Karpas-422 (cell line): ENCODE data around the gene LACTBL1. TPM values are rescaled to one million over a fixed set of nuclear protein-coding genes. Genes with fewer than 3 reads are reported as not detected.

ENCODE experiments used
- DNase-seq: peaks from one replicate; pipeline ENCODE4 v3.0.0-alpha.2; 2015
- H2AFZ ChIP-seq: fragments of 200-600 bp; sonication (generic); 2 replicates; pipeline ENCODE4 v1.6.1; 2014; ENCODE audit warnings: antibody characterized with exemption, low read length, mixed read lengths
- H3K27ac ChIP-seq: fragments of 200-600 bp; sonication (generic); 2 replicates; pipeline ENCODE4 v1.5.1; 2014; ENCODE audit warnings: mild to moderate bottlenecking, low read length, moderate library complexity
- H3K27me3 ChIP-seq: fragments of 200-600 bp; sonication (generic); 2 replicates; pipeline ENCODE4 v1.6.1; 2014; ENCODE audit warnings: low read length, mixed read lengths
- H3K36me3 ChIP-seq: fragments of 200-600 bp; sonication (generic); 2 replicates; pipeline ENCODE4 v1.6.1; 2014; ENCODE audit warnings: low read length, mixed read lengths; ENCODE audit not compliant: insufficient read depth
- H3K4me1 ChIP-seq: fragments of 200-600 bp; sonication (generic); 2 replicates; pipeline ENCODE4 v1.6.1; 2014; ENCODE audit warnings: mild to moderate bottlenecking, low read length, mixed read lengths
- H3K4me2 ChIP-seq: fragments of 200-600 bp; sonication (generic); 2 replicates; pipeline ENCODE4 v1.6.1; 2014; ENCODE audit warnings: low read length, low read depth, mild to moderate bottlenecking; ENCODE audit not compliant: poor library complexity, severe bottlenecking
- H3K4me3 ChIP-seq: fragments of 200-600 bp; sonication (generic); 2 replicates; pipeline ENCODE4 v1.5.1; 2014; ENCODE audit warnings: mild to moderate bottlenecking, antibody characterized with exemption, low read length, mixed read lengths
- H3K79me2 ChIP-seq: fragments of 200-600 bp; sonication (generic); 2 replicates; pipeline ENCODE4 v1.6.1; 2014; ENCODE audit warnings: mild to moderate bottlenecking, low read length, mixed read lengths
- H3K9ac ChIP-seq: fragments of 200-600 bp; sonication (generic); 2 replicates; pipeline ENCODE4 v1.6.0; 2014; ENCODE audit warnings: low read length
- H3K9me2 ChIP-seq: fragments of 200-600 bp; sonication (generic), shearing (Covaris generic); replicated peaks from 2 replicates; pipeline ENCODE4 v1.6.0; 2014; ENCODE audit warnings: mild to moderate bottlenecking, low read length, moderate library complexity; ENCODE audit not compliant: insufficient read depth
- H3K9me3 ChIP-seq: fragments of 300-700, 200-600 bp; sonication (generic); 2 replicates; pipeline ENCODE4 v1.6.1; 2014; ENCODE audit warnings: low read length, mixed read lengths
- H4K20me1 ChIP-seq: fragments of 200-600 bp; sonication (generic); 2 replicates; pipeline ENCODE4 v1.6.1; 2014; ENCODE audit warnings: mild to moderate bottlenecking, antibody characterized with exemption, low read length, low read depth; ENCODE audit not compliant: insufficient read depth
- total RNA-seq: library from RNA; depleted of rRNA; stranded (reverse); fragments of >200 nt; shearing (Covaris generic); gene quantifications from 2 replicates; pipeline ENCODE4 v1.2.3, GENCODE V29; 2014; ENCODE audit warnings: low replicate concordance

Gene LACTBL1
- total RNA-seq, 1 experiment from 2014 or later = not detected

DNA sequence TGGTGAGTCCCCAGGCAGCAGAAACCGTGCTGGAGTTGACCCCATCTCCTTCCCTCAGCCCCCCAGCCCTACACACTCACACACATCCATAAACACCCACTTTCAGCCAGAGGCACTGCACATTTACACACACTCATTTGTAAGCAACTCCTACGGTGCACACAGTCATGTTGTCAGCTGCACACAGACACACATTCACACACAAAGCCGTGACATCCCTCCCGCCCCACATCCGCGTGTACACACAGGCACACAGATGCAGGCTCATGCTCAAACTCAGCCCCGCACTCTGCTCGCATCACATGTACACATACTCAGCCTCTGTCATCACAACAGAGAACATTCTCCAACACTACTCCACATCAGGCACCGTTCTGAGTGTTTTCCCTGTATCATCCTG, 47.6 kb downstream of the LACTBL1 start:
- Histone ChIP-seq H3K9me2 (no peaks in the 10 kb centered on the region), H3K27me3 (no peaks in the 10 kb centered on the region), H3K9ac (no peak overlapping the region), H3K79me2 (no peaks in the 10 kb centered on the region), H3K27ac (no peak overlapping the region), H4K20me1 (no peaks in the 10 kb centered on the region), H3K4me3 (no peak overlapping the region), H3K4me1 (no peaks in the 10 kb centered on the region), H3K4me2 (no peak overlapping the region), H3K36me3 (no peaks in the 10 kb centered on the region), H3K9me3 (no peaks in the 10 kb centered on the region), H2AFZ (no peak overlapping the region)
- DNase-seq = no peak

DNA sequence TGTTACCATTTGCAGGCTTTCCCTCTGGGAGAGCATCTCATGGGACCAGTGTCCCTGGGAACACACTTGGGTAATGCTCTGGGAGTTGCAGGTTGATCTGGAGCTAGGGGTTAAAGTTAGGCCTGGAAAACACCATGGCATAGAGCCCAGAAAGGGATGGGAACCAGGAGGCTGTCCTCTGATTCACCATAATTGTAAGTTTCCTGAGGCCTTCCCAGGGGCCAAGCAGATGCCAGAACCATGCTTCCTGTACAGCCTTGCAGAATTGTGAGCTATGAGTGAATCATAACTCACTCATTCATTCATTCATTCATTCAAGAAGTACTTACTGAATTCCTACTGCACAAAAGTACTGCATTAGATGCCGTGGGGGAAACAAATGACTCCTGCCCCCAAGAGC, 50.0 kb downstream of the LACTBL1 start:
- DNase-seq = no peak
- H3K4me1 ChIP-seq = no peaks in the 10 kb centered on the region
- H3K36me3 ChIP-seq = no peaks in the 10 kb centered on the region
- H2AFZ ChIP-seq = no peak overlapping the region
- no peak overlapping the region for H3K4me3 ChIP-seq
- H3K27me3 ChIP-seq = no peaks in the 10 kb centered on the region
- H3K9ac ChIP-seq = no peak overlapping the region
- no peaks in the 10 kb centered on the region for H3K9me2 ChIP-seq
- H3K9me3 ChIP-seq = no peaks in the 10 kb centered on the region
- H4K20me1 ChIP-seq = no peaks in the 10 kb centered on the region
- H3K27ac ChIP-seq = no peak overlapping the region
- no peak overlapping the region for H3K4me2 ChIP-seq
- H3K79me2 ChIP-seq = no peaks in the 10 kb centered on the region

DNA sequence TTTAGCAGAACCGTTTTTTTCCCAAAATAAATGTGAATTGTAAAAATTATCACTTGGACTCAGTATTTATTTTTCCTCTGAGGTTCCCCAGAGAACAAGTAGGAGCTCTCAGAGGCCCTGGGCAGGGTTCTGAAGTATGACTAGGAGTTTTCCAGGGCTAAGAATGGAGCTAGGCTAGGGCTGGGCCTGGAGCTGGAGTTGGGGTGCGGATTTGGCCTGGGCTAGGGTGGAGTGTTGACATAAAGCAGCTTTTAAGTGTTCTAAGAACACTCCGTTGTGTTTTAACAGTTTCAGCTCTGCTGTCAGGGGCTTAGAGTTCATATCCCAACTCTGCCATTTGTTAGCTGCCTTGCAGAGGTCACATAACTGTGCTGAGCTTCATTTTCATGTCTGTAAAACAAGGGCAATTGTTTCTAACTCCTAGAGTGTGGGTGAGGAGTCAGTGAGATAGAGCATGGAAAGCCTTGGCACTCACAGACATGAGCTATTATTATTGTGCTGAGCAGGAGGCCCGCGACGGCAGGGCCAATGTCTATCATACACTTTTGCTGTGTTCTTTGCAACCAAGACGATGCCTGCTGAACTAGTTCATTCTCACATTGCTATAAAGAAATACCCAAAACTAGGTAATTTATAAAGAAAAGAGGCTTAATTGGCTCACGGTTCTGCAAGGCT, 51.1 kb downstream of the LACTBL1 start:
- Histone ChIP-seq H3K27ac (no peak overlapping the region), H3K36me3 (no peaks in the 10 kb centered on the region), H3K9ac (no peak overlapping the region), H3K9me2 (no peaks in the 10 kb centered on the region), H3K27me3 (no peaks in the 10 kb centered on the region), H3K4me3 (no peak overlapping the region), H2AFZ (no peak overlapping the region), H3K79me2 (no peaks in the 10 kb centered on the region), H3K4me1 (peaks cover 7% of the 10 kb centered on the region), H3K4me2 (no peak overlapping the region), H3K9me3 (no peaks in the 10 kb centered on the region), H4K20me1 (no peaks in the 10 kb centered on the region)
- DNase-seq = no peak

DNA sequence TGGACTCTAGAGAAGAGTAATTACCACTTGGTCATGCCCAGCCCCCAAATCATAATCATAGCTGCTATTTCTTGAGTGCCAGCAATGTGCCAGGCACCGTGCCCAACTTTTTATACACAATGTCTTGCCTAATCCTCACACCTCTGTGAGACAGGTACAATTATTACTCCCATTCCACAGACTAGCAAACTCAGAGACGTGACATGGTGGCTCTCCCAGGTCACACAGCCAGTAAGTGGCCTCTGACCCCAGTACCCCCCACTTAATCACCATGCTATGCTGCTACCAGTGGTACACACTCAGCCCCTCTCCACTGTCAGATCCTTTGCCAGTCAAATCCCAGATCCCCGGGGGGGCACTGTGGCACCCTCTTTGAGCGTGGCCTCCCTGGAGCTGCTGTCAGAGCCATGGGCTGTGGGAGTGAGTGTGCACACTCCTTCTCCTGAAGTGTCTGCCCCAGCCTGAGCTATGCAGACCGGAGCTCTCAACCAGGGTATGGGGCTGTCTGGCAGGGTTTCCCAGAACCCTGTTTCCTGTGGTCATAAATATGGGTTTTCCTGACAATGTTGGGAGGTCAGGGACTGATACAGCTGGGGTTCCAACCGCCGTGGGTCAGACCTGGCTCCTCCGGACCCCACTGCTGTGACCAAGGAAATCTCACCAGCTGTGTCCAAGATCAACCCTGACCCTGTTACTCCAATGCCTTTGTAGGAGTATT, 51.8 kb downstream of the LACTBL1 start:
- H3K9ac ChIP-seq = no peak overlapping the region
- H3K79me2 ChIP-seq = no peaks in the 10 kb centered on the region
- no peaks in the 10 kb centered on the region for H3K9me3 ChIP-seq
- H3K27me3 ChIP-seq = no peaks in the 10 kb centered on the region
- H3K4me2 ChIP-seq = no peak overlapping the region
- no peak overlapping the region for H3K4me3 ChIP-seq
- no peak for DNase-seq
- no peaks in the 10 kb centered on the region for H4K20me1 ChIP-seq
- H3K36me3 ChIP-seq = no peaks in the 10 kb centered on the region
- H3K27ac ChIP-seq = no peak overlapping the region
- no peak overlapping the region for H2AFZ ChIP-seq
- H3K4me1 ChIP-seq = peaks cover 14% of the 10 kb centered on the region
- no peaks in the 10 kb centered on the region for H3K9me2 ChIP-seq

DNA sequence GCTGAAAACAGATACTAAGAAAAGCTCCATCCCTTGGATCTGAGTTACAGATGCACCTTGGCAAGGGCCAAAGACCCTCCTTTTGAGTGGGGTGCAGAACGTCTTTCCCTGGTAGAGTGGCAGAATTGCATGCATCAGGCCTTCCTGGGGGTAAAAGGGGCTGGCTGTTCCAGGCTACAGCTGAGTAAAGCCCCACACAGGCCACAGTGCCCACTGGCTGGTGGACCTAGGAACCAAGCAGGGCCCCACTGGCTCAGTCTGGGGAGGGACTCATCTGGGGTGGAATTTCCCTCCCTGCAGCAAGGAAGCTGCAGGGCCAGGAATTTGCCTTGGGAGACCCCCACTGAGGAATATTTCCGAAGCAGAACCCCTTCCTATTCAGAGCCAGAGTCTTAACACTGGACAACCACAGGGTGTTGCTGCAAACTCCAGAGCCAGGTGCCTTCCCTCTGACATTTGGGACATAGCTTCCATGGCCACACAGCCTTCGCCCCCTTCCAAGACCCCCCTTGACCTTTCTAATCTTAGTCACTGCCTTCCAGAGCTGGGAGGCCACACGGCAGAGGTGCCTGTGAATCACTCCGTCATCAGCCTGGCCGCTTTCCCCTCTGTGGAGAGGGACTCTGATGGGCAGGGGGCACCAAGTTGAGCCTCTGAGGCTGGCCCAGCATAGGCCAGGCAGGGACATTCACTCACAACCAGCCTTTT, 52.5 kb downstream of the LACTBL1 start:
- no peaks in the 10 kb centered on the region for H3K79me2 ChIP-seq
- no peak overlapping the region for H3K4me2 ChIP-seq
- H3K27ac ChIP-seq = no peak overlapping the region
- H2AFZ ChIP-seq = no peak overlapping the region
- no peaks in the 10 kb centered on the region for H3K9me2 ChIP-seq
- no peaks in the 10 kb centered on the region for H3K36me3 ChIP-seq
- H3K4me3 ChIP-seq = no peak overlapping the region
- H3K27me3 ChIP-seq = no peaks in the 10 kb centered on the region
- H3K9ac ChIP-seq = no peak overlapping the region
- DNase-seq = no peak
- H4K20me1 ChIP-seq = no peaks in the 10 kb centered on the region
- H3K9me3 ChIP-seq = no peaks in the 10 kb centered on the region
- peaks cover 18% of the 10 kb centered on the region for H3K4me1 ChIP-seq

DNA sequence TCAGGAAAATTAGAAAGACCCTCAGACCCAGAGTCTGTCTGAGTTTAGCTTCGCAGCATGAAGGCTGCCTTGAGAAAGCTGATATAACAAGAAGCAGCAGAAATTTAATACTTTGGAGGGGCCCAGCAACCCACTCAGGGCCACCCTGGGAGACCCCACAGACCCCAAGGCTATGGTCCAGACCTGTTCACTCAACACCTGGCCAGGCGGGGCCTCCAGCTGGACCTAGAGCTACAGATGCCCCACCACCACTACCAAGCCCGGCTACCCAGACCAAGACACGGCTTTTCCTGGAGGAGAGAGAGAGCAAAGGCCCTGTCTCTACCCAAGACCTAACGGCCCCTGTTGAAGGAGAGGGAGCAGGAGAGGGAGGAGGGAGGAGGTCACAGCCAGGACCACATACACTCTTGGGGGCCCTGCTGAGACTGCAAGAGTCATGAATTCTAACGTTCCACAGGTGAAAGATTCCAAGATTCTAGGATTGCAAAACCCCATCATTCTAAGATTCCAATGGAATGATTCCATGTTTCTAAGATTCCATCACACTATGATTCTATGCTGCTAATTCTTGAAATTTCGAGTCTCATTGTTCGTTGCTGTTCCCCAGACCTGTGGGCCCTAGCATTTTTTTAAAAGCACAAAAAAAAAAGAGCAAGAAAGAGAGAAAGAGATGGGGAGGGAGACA, 53.2 kb downstream of the LACTBL1 start:
- Histone ChIP-seq H3K9ac (no peak overlapping the region), H4K20me1 (no peaks in the 10 kb centered on the region), H3K36me3 (no peaks in the 10 kb centered on the region), H3K27ac (no peak overlapping the region), H3K4me3 (no peak overlapping the region), H3K9me2 (no peaks in the 10 kb centered on the region), H3K79me2 (no peaks in the 10 kb centered on the region), H3K9me3 (no peaks in the 10 kb centered on the region), H3K27me3 (no peaks in the 10 kb centered on the region), H3K4me1 (peaks cover 18% of the 10 kb centered on the region), H2AFZ (no peak overlapping the region), H3K4me2 (no peak overlapping the region)
- no peak for DNase-seq

DNA sequence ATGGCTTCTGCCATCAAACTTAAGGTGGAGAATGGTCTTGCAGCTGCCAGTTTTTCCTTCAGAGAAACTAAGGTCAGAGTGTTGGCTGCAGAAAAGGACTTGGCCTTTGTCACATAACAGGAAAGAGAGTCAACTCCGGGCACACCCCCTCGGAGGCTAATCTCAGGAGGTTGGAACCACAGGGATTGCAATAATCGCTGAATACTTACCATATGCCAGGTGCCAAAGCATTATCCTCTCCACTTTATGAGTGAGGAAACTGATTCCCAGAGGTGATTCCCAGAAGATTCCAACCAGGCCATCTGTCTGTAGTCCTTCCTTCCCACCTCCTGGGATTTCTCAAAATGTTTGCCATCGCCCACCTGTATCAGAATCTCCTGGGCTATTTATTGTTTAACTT, 54.0 kb downstream of the LACTBL1 start:
- no peak for DNase-seq
- Histone ChIP-seq H4K20me1 (no peaks in the 10 kb centered on the region), H3K36me3 (no peaks in the 10 kb centered on the region), H2AFZ (no peak overlapping the region), H3K9ac (no peak overlapping the region), H3K27ac (no peak overlapping the region), H3K4me2 (no peak overlapping the region), H3K4me3 (no peak overlapping the region), H3K4me1 (peaks cover 18% of the 10 kb centered on the region), H3K9me2 (no peaks in the 10 kb centered on the region), H3K9me3 (no peaks in the 10 kb centered on the region), H3K79me2 (no peaks in the 10 kb centered on the region), H3K27me3 (no peaks in the 10 kb centered on the region)

DNA sequence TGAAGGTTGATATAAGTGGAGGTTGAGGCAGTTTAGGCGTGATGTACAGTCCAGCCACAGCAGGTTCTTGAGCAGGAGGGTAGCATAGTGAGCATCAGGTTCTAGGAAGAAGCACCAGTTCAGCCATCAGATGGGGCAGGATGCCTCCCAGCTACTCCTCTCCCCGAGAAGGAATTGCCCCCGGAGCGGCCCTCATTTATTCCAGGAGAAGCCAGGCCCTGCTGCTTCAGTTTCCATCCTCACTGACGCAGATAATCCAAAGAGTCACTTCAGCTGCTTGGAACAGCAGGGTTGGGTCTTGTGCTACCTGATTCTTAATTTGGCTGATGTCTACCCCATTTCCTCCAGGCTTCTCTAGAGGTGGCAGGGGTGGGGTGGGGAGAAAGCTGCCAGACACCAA, 54.7 kb downstream of the LACTBL1 start:
- H2AFZ ChIP-seq = no peak overlapping the region
- no peaks in the 10 kb centered on the region for H3K27me3 ChIP-seq
- H3K9ac ChIP-seq = no peak overlapping the region
- H3K27ac ChIP-seq = no peak overlapping the region
- H3K36me3 ChIP-seq = no peaks in the 10 kb centered on the region
- no peak for DNase-seq
- peaks cover 18% of the 10 kb centered on the region for H3K4me1 ChIP-seq
- H3K4me2 ChIP-seq = no peak overlapping the region
- H3K79me2 ChIP-seq = no peaks in the 10 kb centered on the region
- no peaks in the 10 kb centered on the region for H3K9me3 ChIP-seq
- no peaks in the 10 kb centered on the region for H3K9me2 ChIP-seq
- H3K4me3 ChIP-seq = no peak overlapping the region
- no peaks in the 10 kb centered on the region for H4K20me1 ChIP-seq
